Esophagus muscularis mucosa (tissue), 4 donors: ENCODE measurements around the gene PIK3C2G.

ENCODE experiments used
- CTCF ChIP-seq, 3 experiments: fragments of 200-600 bp in 2 of 3; fragments of 450-650 bp in 1 of 3; sonication (generic) in 2 of 3; IDR thresholded peaks; one replicate each; pipeline ENCODE4 v1.5.1; 2017 to 2019; ENCODE audit warnings: antibody characterized with exemption in 3 of 3, mild to moderate bottlenecking in 2 of 3, moderate library complexity in 1 of 3
- EP300 ChIP-seq: sonication (generic); formaldehyde crosslinking; IDR thresholded peaks from one replicate; pipeline ENCODE4 v1.6.1; 2017; ENCODE audit warnings: antibody characterized with exemption
- POLR2A ChIP-seq: fragments of 450-650 bp; IDR thresholded peaks from one replicate; pipeline ENCODE4 v1.6.1; 2017; ENCODE audit warnings: antibody characterized with exemption, moderate library complexity, mild to moderate bottlenecking, low read depth
- POLR2AphosphoS5 ChIP-seq, 2 donors: sonication (generic); formaldehyde crosslinking; IDR thresholded peaks; one replicate each; pipeline ENCODE4 v1.6.1; 2017; ENCODE audit warnings: antibody characterized with exemption in 2 of 2

GRCh38 chr12:18427520-18427919, 166.2 kb downstream of the PIK3C2G start:
- TF ChIP-seq EP300 (no peak), CTCF (IDR thresholded peaks at IDR 0.05) (no peak), POLR2A (no peak), POLR2AphosphoS5 (IDR thresholded peaks at IDR 0.05) (no peak)
